Ovary (tissue), 3 donors: Measurements from ENCODE around the gene KCNK13.

Experiments used
- CTCF ChIP-seq, 3 donors: fragments of 450-650 bp in 2 of 3; fragments of 200-600 bp in 1 of 3; IDR thresholded peaks; one replicate each; pipeline versions ENCODE4 v1.5.1 to v1.8.0; 2016 to 2022; ENCODE audit warnings: antibody characterized with exemption in 3 of 3, mild to moderate bottlenecking in 1 of 3
- POLR2A ChIP-seq: fragments of 450-650 bp; IDR thresholded peaks from one replicate; pipeline ENCODE4 v1.6.1; 2017; ENCODE audit warnings: antibody characterized with exemption, mild to moderate bottlenecking, moderate library complexity
- donor health status: DM: no; HTN: no; CAD: no.

- TF ChIP-seq CTCF (IDR thresholded peaks at IDR 0.05) = no peak
- no peak for TF ChIP-seq POLR2A
Observed at GRCh38 chr14:90159688-90160087, 97.9 kb downstream of the KCNK13 start.
